HG03175 (cell line): Measurements from ENCODE around the gene PPP1R14B.

Source experiments
- ATAC-seq: cut with Tn5 transposase; IDR thresholded peaks from one replicate; pipeline ENCODE4 v1.9.1; 2021; ENCODE audit warnings: mild to moderate bottlenecking, moderate library complexity; ENCODE audit not compliant: unreplicated experiment

PPP1R14B gene

GRCh38 chr11:64218628-64219353, 28.0 kb downstream of the PPP1R14B start:
- no peak for ATAC-seq

- no peak for ATAC-seq
Observed at GRCh38 chr11:64216879-64217278, 29.9 kb downstream of the PPP1R14B start.

DNA sequence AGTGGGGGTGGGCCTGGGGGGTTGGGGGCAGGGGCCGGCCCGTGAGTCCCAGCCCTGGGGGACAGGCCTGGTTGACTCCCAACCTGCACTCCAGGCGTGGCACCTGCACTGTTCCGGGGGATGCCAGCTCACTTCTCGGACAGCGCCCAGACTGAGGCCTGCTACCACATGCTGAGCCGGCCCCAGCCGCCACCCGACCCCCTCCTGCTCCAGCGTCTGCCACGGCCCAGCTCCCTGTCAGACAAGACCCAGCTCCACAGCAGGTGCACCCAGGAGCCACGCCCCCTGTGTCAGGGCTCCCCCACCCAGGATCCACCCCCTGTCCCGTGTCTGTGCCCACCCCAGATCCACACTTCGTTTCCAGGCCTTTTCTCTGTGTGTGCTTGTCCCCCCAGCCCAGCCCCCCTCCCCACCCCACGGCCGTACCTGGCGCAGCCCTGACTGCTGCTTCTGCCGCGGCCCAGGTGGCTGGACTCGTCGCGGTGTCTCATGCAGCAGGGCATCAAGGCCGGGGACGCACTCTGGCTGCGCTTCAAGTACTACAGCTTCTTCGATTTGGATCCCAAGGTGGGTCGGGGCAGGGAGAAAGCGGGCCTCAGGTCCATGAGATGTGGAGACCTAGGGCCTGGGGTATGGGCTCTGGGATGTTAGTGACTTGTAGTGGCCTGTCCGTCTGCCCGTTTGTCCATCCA, 35.4 kb downstream of the PPP1R14B start:
- no peak for ATAC-seq

- ATAC-seq = no peak
Observed at GRCh38 chr11:64210301-64211020, 36.3 kb downstream of the PPP1R14B start.

- ATAC-seq = no peak
Observed at GRCh38 chr11:64209563-64209843, 37.2 kb downstream of the PPP1R14B start.

DNA sequence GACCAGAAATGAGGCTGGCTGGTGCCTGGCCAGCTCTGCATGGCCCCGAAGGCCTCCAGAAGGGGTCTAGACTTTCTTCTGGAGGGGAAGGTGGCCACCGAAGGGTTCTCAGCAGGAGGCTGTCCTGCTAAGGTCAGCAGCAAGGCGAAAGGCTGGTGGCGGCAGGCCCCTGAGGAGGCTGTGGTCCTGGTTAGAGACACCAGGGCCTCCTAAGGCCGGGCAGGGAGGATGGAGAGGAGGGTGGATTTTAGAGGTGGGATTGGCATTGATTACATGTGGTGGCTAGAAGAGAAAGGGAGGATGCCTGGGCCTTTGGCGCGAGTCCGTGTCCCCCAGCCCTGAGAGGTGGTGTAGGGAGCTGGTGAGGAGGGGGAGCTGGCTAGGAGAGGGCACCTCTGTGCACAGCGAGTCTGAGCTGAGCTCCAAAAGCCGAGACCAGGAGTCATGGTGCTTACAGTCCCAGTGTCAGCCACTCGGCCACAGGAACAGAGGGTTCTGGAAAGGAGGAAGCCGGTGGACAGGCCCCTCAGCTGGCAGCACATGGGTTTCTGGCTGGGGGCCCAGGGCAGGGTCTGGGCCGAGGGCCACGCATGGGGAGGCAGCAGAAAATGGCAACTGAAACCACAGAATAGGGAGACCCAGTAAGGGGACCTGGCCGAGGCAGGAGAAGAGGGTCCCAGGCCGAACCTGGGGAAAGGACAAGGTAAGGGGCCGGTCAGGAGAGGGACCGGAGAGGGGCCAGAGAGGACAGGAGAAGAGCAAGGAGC, 37.8 kb downstream of the PPP1R14B start:
- no peak for ATAC-seq

DNA sequence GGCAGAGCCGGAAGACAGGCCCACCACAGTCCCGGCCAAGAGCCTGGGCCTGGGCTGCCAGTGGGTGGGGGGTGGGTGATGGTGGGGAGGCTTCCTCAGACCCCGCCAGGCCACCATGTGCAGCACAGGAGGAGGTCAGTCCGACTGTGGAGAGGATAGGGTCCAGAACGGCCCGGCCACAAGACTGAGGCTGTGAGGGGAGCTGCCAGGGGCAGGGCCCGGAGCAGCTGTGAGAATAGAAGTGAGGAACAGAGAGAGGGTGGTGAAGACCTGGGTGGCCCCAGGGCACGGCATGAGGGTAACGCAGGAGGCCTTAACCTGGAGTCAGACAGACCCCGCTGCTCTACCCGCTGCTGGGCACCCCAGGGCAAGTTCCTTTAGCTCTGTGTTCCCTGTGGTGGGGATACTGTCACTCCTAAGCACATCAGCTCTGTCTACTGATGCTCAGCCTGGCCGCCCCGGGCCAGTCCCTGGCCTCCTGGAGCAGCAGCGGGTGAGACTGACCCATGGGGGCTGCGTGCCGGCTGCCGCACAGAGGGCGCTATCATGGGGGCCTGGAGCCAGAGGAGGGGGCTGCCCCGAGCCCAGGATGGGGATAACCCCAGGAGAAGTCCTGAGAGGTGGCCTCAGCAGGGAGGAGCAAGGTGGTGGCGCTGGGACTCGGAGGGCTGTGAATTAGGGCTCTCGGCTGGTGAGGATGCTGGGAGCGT, 38.5 kb downstream of the PPP1R14B start:
- peak; percentile 10 for ATAC-seq

DNA sequence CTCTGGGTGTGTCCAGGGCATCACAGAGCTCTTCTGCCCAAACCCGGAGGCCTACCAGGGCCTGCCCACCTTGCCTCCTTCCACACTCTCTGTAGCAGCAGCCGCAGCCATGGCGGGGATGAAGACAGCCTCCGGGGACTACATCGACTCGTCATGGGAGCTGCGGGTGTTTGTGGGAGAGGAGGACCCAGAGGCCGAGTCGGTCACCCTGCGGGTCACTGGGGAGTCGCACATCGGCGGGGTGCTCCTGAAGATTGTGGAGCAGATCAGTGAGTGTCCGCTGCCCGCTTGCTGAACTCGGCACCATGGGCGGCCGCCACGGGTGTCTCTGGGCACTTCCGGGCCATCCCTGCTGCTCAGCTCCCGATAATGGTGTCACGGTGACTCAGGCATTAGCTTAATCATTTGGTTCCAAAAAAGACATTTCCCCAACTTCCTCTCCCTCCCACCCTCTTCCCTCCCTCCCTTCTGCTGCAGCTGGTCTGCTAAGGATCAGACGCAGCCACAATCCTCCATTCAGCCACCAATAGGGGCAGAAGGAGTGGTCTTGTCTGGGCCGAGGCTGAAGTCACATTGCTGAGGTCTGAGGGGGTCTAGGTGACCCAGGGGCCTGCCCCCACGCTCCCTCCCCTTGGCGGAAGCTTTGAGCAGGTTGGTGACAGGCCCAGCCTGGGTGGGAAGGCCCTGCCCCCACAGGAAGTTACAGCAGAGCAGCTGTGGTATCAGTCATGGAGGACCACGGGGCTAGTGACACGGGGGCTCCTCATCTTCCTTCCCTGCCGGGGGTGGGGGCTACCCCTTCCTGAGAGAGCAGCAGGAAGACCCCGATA, 39.3 kb downstream of the PPP1R14B start:
- ATAC-seq = peak; percentile 61

DNA sequence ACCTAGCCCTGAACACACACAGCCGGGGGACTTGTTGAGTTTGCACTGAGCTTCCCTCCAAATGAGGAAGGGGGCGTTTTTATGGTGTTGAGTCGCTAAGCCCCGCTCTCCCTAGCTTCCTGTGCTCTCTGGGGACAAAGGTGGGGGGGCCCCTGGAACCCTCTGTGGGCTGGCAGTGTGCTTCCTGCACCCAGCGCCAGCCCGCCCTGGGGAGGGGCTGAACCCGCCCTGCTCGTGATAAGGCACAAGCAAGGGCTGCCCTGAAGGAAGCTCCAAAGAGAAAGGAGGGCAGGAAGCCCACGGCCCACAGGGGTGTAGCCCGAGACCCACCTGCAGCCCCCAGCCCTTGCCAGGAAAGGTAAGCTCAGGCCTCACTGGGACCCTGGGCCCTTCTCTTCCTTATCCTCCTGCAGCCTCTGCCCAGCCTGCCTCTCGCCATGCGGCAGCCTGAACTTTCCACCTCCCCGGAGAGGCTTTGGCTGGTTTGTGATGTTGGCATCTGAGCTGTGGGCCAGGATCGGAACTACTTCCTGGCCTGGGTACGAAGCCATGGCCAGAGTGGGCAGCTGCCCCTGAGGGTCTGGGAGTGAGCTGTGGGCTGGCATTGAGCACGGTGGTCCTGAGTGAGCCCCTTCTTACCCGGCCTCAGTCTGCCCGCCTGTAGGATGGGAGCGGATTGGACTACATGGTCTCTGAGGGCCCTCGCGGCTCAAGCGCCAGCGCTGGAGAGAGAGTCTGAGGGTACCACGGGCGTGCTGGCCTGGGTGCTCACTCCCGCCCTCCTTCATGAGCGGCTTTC, 40.1 kb downstream of the PPP1R14B start, which contains the start of gene FERMT3:
Gene FERMT3 (plus strand): TSS at position 265 of the 799 bp plus-strand sequence. CDS start 644 bp downstream, outside the sequence.
- ATAC-seq = peak; percentile 31

DNA sequence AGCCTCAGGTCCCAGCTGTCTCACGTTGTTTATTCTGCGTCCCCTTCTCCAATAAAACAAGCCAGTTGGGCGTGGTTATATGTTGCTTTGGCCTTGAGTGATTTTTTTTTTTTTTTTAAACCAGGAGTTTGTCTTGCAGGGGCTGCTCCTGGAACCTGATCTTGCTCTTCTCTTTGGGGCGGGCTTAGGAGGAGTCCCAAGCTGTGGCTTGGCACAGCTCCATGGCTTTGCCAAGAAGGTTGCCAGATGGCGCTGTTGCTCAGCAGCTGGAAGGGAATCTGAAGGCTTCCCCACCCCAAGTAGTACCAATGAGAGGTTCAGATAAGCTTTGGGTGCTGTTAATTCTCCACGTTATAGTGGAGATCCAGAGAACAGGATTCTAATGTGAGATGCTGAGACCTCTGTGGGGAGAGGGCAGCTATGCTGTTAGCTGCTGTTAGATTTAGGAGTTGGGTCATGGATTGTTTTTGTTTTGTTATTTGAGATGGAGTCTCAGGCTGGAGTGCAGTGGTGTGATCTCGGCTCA, 42.2 kb downstream of the PPP1R14B start:
- no peak for ATAC-seq

- no peak for ATAC-seq
Observed at GRCh38 chr11:64204080-64204440, 42.7 kb downstream of the PPP1R14B start.

DNA sequence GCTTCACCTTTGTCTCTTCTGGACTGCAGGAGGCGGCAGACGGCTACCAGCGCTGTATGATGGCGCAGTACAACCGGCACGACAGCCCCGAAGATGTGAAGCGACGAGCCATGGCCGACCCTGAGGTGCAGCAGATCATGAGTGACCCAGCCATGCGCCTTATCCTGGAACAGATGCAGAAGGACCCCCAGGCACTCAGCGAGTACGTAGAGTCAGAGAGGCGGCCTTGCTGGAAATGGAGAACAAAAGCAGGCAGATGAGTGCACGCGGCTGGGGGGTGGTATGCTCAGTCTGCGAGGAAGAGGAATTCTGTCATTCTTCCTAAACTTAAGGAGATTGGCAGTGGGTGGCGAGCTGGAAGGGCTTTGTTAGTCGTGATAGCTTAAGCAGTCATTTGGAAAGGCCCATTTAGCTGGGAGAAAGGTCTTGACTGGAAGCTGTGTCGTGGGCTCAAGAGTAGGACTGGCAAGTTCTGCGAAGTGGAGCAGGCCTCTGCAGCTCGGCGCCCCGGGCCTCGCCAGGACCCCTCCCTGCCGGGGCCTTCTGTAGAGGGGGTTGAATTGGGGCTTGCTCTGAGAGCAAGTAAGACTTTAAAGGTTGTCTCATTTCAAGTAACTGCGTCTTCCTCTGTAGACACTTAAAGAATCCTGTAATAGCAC, 43.2 kb downstream of the PPP1R14B start:
- no peak for ATAC-seq

DNA sequence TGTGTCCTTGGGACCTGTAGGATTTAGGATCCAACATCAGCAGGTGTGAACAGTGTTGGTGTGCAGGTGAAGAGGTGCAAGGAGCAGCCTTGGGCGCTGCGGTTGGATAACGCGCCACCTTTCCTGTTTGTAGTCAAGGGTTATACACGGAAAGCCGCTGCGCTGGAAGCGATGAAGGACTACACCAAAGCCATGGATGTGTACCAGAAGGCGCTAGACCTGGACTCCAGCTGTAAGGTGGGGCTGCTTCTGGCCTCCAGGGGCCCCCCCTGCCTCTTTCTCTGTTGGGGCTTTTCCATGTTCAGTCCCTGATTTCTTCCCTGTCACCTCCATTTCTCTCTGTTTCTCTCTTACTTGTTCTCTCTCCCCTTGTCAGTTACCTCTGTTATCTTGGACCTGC, 43.8 kb downstream of the PPP1R14B start:
- ATAC-seq = no peak

- ATAC-seq = no peak
Observed at GRCh38 chr11:64201543-64201942, 45.2 kb downstream of the PPP1R14B start.

GRCh38 chr11:64198511-64198910, 48.2 kb downstream of the PPP1R14B start:
- no peak for ATAC-seq

DNA sequence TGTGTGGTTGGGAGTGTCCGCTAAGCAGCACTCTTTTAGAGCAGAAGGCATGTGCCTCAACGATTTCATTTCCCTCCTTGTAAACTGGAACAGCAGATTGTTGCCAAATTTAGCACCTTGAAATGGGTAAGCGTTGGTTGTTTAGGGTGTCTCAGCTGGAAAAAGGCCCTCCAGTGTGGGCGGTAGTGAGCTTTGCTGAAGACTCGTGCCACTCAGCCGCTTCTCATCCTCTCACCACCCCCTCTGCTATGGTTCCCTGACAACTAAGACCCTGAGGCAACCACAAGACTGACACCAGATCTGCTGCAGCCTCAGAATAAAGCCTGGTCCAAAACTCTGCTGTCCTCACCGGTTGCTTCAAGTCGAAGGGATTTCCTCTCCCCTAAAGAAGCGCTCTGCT, 50.1 kb downstream of the PPP1R14B start:
- ATAC-seq = no peak
